Activated CD4-positive, alpha-beta T cell treated with anti-CD3 and anti-CD28 coated beads, Interleukin-2, amount 10 ng/mL, durations not matched to agents 24 days and 14 days (primary cell): Measurements from ENCODE around the gene CCDC6. TPM values are rescaled to one million over a fixed set of nuclear protein-coding genes. Genes with fewer than 3 reads are reported as not detected.

Source experiments
- DNase-seq: peaks from one replicate; pipeline ENCODE4 v3.0.0; 2022
- H3K27ac Mint-ChIP-seq: one replicate; pipeline ENCODE4 v1.8.0; 2022; ENCODE audit warnings: mild to moderate bottlenecking, mixed read lengths
- H3K27me3 Mint-ChIP-seq: one replicate; pipeline ENCODE4 v1.8.0; 2022; ENCODE audit warnings: mixed read lengths
- H3K36me3 Mint-ChIP-seq: one replicate; pipeline ENCODE4 v1.8.0; 2022; ENCODE audit warnings: low read depth, mild to moderate bottlenecking, mixed read lengths
- H3K4me1 Mint-ChIP-seq: one replicate; pipeline ENCODE4 v1.8.0; 2021; ENCODE audit warnings: mixed read lengths
- H3K4me3 Mint-ChIP-seq: one replicate; pipeline ENCODE4 v1.8.0; 2022; ENCODE audit warnings: mild to moderate bottlenecking, moderate library complexity, mixed read lengths
- H3K9me3 Mint-ChIP-seq: one replicate; pipeline ENCODE4 v1.8.0; 2021; ENCODE audit warnings: mixed read lengths
- intact Hi-C: fragments of 100-400 bp; cut with micrococcal nuclease; formaldehyde crosslinking; loops from one replicate; pipeline ENCODE4 v1.15.1; 2023
- total RNA-seq: library from RNA; stranded (reverse); gene quantifications from 2 replicates; pipeline ENCODE4 v1.2.3, GENCODE V29; 2022

Gene CCDC6
- total RNA-seq, 1 donor from 2014 or later: 85.1 TPM

- H3K27ac Mint-ChIP-seq: no peak overlapping the region
- no peak overlapping the region for H3K4me3 Mint-ChIP-seq
- H3K4me1 Mint-ChIP-seq: no peaks in the 10 kb centered on the region
- intact Hi-C loops: no loop called here
- H3K9me3 Mint-ChIP-seq: peaks cover 24% of the 10 kb centered on the region
- H3K27me3 Mint-ChIP-seq: peaks cover 17% of the 10 kb centered on the region
- peaks cover 5% of the 10 kb centered on the region for H3K36me3 Mint-ChIP-seq
- DNase-seq: no peak
These were observed 11.6 kb upstream of the CCDC6 start for GRCh38 chr10:59917922-59918321.

GRCh38 chr10:59913547-59914237 lies 7.3 kb upstream of the CCDC6 start:
- Mint-ChIP-seq H3K4me1 (peaks cover 3% of the 10 kb centered on the region), H3K36me3 (peaks cover 3% of the 10 kb centered on the region), H3K27me3 (peaks cover 11% of the 10 kb centered on the region), H3K4me3 (no peak overlapping the region), H3K9me3 (peaks cover 16% of the 10 kb centered on the region), H3K27ac (no peak overlapping the region)
- intact Hi-C loops: no loop called here
- no peak for DNase-seq

- no peak overlapping the region for H3K27ac Mint-ChIP-seq
- no peak overlapping the region for H3K4me3 Mint-ChIP-seq
- intact Hi-C loops: no loop called here
- no peak for DNase-seq
- peaks cover 13% of the 10 kb centered on the region for H3K9me3 Mint-ChIP-seq
- peaks cover 2% of the 10 kb centered on the region for H3K27me3 Mint-ChIP-seq
- peaks cover 20% of the 10 kb centered on the region for H3K4me1 Mint-ChIP-seq
- peaks cover 3% of the 10 kb centered on the region for H3K36me3 Mint-ChIP-seq
These were observed 4.5 kb upstream of the CCDC6 start for GRCh38 chr10:59910867-59911266.

GRCh38 chr10:59909815-59910214 lies 3.5 kb upstream of the CCDC6 start:
- Mint-ChIP-seq H3K27me3 (peaks cover 2% of the 10 kb centered on the region), H3K4me3 (no peak overlapping the region), H3K9me3 (peaks cover 13% of the 10 kb centered on the region), H3K4me1 (peaks cover 27% of the 10 kb centered on the region), H3K27ac (no peak overlapping the region), H3K36me3 (peaks cover 10% of the 10 kb centered on the region)
- intact Hi-C loops: loop anchor here (2.0 to 10.0 kb wide), 4 partner anchors 92 to 1525 kb away; partner anchors contain the start of genes CDK1 and TFAM
- DNase-seq: no peak

- H3K27me3 Mint-ChIP-seq: no peaks in the 10 kb centered on the region
- DNase-seq: no peak
- H3K27ac Mint-ChIP-seq: peak overlapping the region; percentile 99
- intact Hi-C loops: loop anchor here (2.0 to 10.0 kb wide), 4 partner anchors 94 to 1524 kb away; partner anchors contain the start of genes CDK1 and TFAM
- H3K4me3 Mint-ChIP-seq: peak overlapping the region; percentile 99
- peaks cover 15% of the 10 kb centered on the region for H3K36me3 Mint-ChIP-seq
- peaks cover 37% of the 10 kb centered on the region for H3K4me1 Mint-ChIP-seq
- peaks cover 8% of the 10 kb centered on the region for H3K9me3 Mint-ChIP-seq
These were observed 2.4 kb upstream of the CCDC6 start for GRCh38 chr10:59908808-59909143.

GRCh38 chr10:59907918-59908807 lies 1.8 kb upstream of the CCDC6 start:
- peaks cover 6% of the 10 kb centered on the region for H3K9me3 Mint-ChIP-seq
- peak overlapping the region; percentile 99 for H3K27ac Mint-ChIP-seq
- DNase-seq: peak; percentile 87
- H3K27me3 Mint-ChIP-seq: no peaks in the 10 kb centered on the region
- H3K4me3 Mint-ChIP-seq: peak overlapping the region; percentile 99
- peaks cover 19% of the 10 kb centered on the region for H3K36me3 Mint-ChIP-seq
- H3K4me1 Mint-ChIP-seq: peaks cover 41% of the 10 kb centered on the region
- intact Hi-C loops: loop anchor here (1.0 to 10.0 kb wide), 9 partner anchors 43 to 1641 kb away; partner anchors contain the start of genes CDK1, IPMK and TFAM

- peaks cover 46% of the 10 kb centered on the region for H3K4me1 Mint-ChIP-seq
- peak overlapping the region; percentile 99 for H3K4me3 Mint-ChIP-seq
- H3K27me3 Mint-ChIP-seq: no peaks in the 10 kb centered on the region
- intact Hi-C loops: loop anchor here (1.0 to 10.0 kb wide), 8 partner anchors 42 to 1641 kb away; partner anchors contain the start of genes CDK1 and IPMK
- H3K9me3 Mint-ChIP-seq: peaks cover 1% of the 10 kb centered on the region
- H3K27ac Mint-ChIP-seq: peak overlapping the region; percentile 99
- no peak for DNase-seq
- peaks cover 25% of the 10 kb centered on the region for H3K36me3 Mint-ChIP-seq
These were observed 1.2 kb upstream of the CCDC6 start for GRCh38 chr10:59907537-59907917.

GRCh38 chr10:59905731-59906416 lies 482 bp downstream of the CCDC6 start:
- H3K4me1 Mint-ChIP-seq: peaks cover 57% of the 10 kb centered on the region
- no peaks in the 10 kb centered on the region for H3K9me3 Mint-ChIP-seq
- H3K4me3 Mint-ChIP-seq: peak overlapping the region; percentile 99
- peak overlapping the region; percentile 99 for H3K27ac Mint-ChIP-seq
- H3K36me3 Mint-ChIP-seq: peaks cover 36% of the 10 kb centered on the region
- no peaks in the 10 kb centered on the region for H3K27me3 Mint-ChIP-seq
- intact Hi-C loops: loop anchor here (1.0 to 10.0 kb wide), 10 partner anchors 19 to 1639 kb away; partner anchors contain the start of genes CDK1, IPMK and SLC16A9
- peak; percentile 76 for DNase-seq

- intact Hi-C loops: loop anchor here (1.0 to 10.0 kb wide), 6 partner anchors 18 to 872 kb away; partner anchors contain the start of gene CDK1
- H3K4me1 Mint-ChIP-seq: peaks cover 62% of the 10 kb centered on the region
- peaks cover 37% of the 10 kb centered on the region for H3K36me3 Mint-ChIP-seq
These were observed 1.2 kb downstream of the CCDC6 start for GRCh38 chr10:59905066-59905730.

GRCh38 chr10:59904426-59905065 lies 1.8 kb downstream of the CCDC6 start:
- peaks cover 43% of the 10 kb centered on the region for H3K36me3 Mint-ChIP-seq
- no peak for DNase-seq
- intact Hi-C loops: loop anchor here (1.0 to 10.0 kb wide), 6 partner anchors 17 to 873 kb away; partner anchors contain the start of gene CDK1
- no peaks in the 10 kb centered on the region for H3K9me3 Mint-ChIP-seq
- peaks cover 69% of the 10 kb centered on the region for H3K4me1 Mint-ChIP-seq
- peak overlapping the region; percentile 99 for H3K4me3 Mint-ChIP-seq
- no peaks in the 10 kb centered on the region for H3K27me3 Mint-ChIP-seq
- H3K27ac Mint-ChIP-seq: peak overlapping the region; percentile 99

More at GRCh38 chr10:59905066-59905730, 1.2 kb downstream of the CCDC6 start:
- Mint-ChIP-seq H3K27me3 (no peaks in the 10 kb centered on the region), H3K4me3 (peak overlapping the region; percentile 99), H3K9me3 (no peaks in the 10 kb centered on the region), H3K27ac (peak overlapping the region; percentile 99)
- DNase-seq: peak; percentile 76

GRCh38 chr10:59903871-59904270 lies 2.5 kb downstream of the CCDC6 start:
- H3K27ac Mint-ChIP-seq: peak overlapping the region; percentile 99

GRCh38 chr10:59902016-59902415 lies 4.3 kb downstream of the CCDC6 start:
- H3K27me3 Mint-ChIP-seq: no peaks in the 10 kb centered on the region
- peaks cover 44% of the 10 kb centered on the region for H3K36me3 Mint-ChIP-seq
- H3K4me1 Mint-ChIP-seq: peaks cover 64% of the 10 kb centered on the region
- intact Hi-C loops: loop anchor here (10.0 kb wide), 1 partner anchor 333 kb away; no protein-coding TSS in a partner anchor
- no peak overlapping the region for H3K27ac Mint-ChIP-seq
- no peaks in the 10 kb centered on the region for H3K9me3 Mint-ChIP-seq
- no peak for DNase-seq
- no peak overlapping the region for H3K4me3 Mint-ChIP-seq

More at GRCh38 chr10:59903871-59904270, 2.5 kb downstream of the CCDC6 start:
- H3K4me1 Mint-ChIP-seq: peaks cover 74% of the 10 kb centered on the region
- H3K27me3 Mint-ChIP-seq: no peaks in the 10 kb centered on the region
- peaks cover 44% of the 10 kb centered on the region for H3K36me3 Mint-ChIP-seq
- intact Hi-C loops: loop anchor here (10.0 kb wide), 1 partner anchor 331 kb away; no protein-coding TSS in a partner anchor
- no peak for DNase-seq
- H3K4me3 Mint-ChIP-seq: peak overlapping the region; percentile 99
- no peaks in the 10 kb centered on the region for H3K9me3 Mint-ChIP-seq
